Natural killer cell (primary cell): Measurements from ENCODE around the gene PLEKHA1. TPM values are rescaled to one million over a fixed set of nuclear protein-coding genes. Genes with fewer than 3 reads are reported as not detected.

Experiments
- ATAC-seq, 3 donors: fragments of 150-1000 bp in 2 of 3; fragments of 200-7000 bp in 1 of 3; cut with Tn5 transposase; 1 replicate in 1 of 3; 2 replicates in 2 of 3; pipeline ENCODE4 v1.10.0; 2021; ENCODE audit warnings: mild to moderate bottlenecking in 2 of 3, moderate library complexity in 2 of 3
- DNase-seq, 2 donors: peaks; one replicate each; pipeline versions ENCODE4 v3.0.0 to v3.0.0-alpha.2; 2013 to 2021; ENCODE audit warnings: mixed read lengths in 1 of 2
- H3K27ac ChIP-seq: one replicate; pipeline ENCODE4 v1.5.1; 2013; ENCODE audit warnings: mild to moderate bottlenecking, low read length
- H3K27me3 ChIP-seq: one replicate; pipeline ENCODE4 v1.6.1; 2013; ENCODE audit warnings: low read length; ENCODE audit not compliant: control insufficient read depth, insufficient read depth
- H3K36me3 ChIP-seq: one replicate; pipeline ENCODE4 v1.6.1; 2013; ENCODE audit warnings: low read length; ENCODE audit not compliant: control insufficient read depth, insufficient read depth
- H3K4me1 ChIP-seq: one replicate; pipeline ENCODE4 v1.6.1; 2013; ENCODE audit warnings: low read length; ENCODE audit not compliant: control insufficient read depth, insufficient read depth
- H3K4me3 ChIP-seq: one replicate; pipeline ENCODE4 v1.5.1; 2013; ENCODE audit warnings: low read length
- H3K9me3 ChIP-seq: one replicate; pipeline ENCODE4 v1.6.1; 2013; ENCODE audit warnings: low read length; ENCODE audit not compliant: control insufficient read depth, insufficient read depth
- H3K27ac Mint-ChIP-seq, 2 donors: one replicate each; pipeline ENCODE4 v1.8.0; 2022; ENCODE audit warnings: mild to moderate bottlenecking in 2 of 2, mixed read lengths in 2 of 2, moderate library complexity in 1 of 2
- H3K27me3 Mint-ChIP-seq, 2 donors: one replicate each; pipeline ENCODE4 v1.8.0; 2022; ENCODE audit warnings: low read depth in 2 of 2, mixed read lengths in 2 of 2
- H3K36me3 Mint-ChIP-seq: one replicate; pipeline ENCODE4 v1.8.0; 2022; ENCODE audit warnings: mixed read lengths
- H3K4me1 Mint-ChIP-seq, 2 donors: one replicate each; pipeline ENCODE4 v1.8.0; 2022; ENCODE audit warnings: mixed read lengths in 2 of 2
- H3K4me3 Mint-ChIP-seq: one replicate; pipeline ENCODE4 v1.8.0; 2022; ENCODE audit warnings: mild to moderate bottlenecking, moderate library complexity, mixed read lengths
- H3K9me3 Mint-ChIP-seq, 2 donors: one replicate each; pipeline ENCODE4 v1.8.0; 2022; ENCODE audit warnings: mixed read lengths in 2 of 2
- WGBS: methylation state at CpG from one replicate; pipeline ENCODE4 v1.1.7; 2013; ENCODE audit warnings: missing lambda C conversion rate; ENCODE audit not compliant: insufficient coverage; 5-methylcytosine and 5-hydroxymethylcytosine counted together
- intact Hi-C: fragments of 100-400 bp; cut with micrococcal nuclease; formaldehyde crosslinking; loops from one replicate; pipeline ENCODE4 v1.14.2; 2022
- total RNA-seq, 4 donors: library from RNA; stranded (reverse); fragments of 120-200 nt in 1 of 4; gene quantifications; one replicate each; pipeline versions ENCODE4 v1.2.3 to v1.2.4, GENCODE V29; 2013 to 2022
- TF ChIP-seq, protein P1 (sequence below): fragments of 200-600 bp; IDR thresholded peaks from one replicate; pipeline ENCODE4 v1.8.0; 2022; ENCODE audit warnings: antibody characterized with exemption

Gene PLEKHA1
- total RNA-seq, 3 donors from 2014 or later (not counting 1 experiment from before 2014, with no cell fraction given) = 45.9 to 64.6 (median 56.1) TPM

DNA sequence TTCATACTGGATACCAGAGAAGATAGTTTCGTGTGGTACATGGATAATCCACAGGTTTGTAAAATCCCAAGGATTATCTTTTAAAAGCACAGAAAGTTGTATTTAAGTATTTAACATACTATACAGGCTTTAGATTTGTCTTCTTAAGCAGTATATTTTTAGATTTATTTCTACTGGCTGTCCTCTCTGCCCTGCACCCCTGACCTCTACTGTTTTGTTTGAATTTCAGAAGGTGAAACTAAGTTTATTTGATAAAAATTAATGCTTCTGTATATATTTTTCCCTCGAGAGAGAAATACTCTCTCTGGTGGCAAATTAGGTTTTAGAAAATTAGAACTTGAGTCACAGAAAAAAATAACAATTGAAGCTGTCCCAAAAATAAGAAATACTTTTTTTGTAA lies 18.8 kb downstream of the PLEKHA1 start:
- no peak overlapping the region for H3K27ac ChIP-seq
- H3K9me3 Mint-ChIP-seq = no peaks in the 10 kb centered on the region
- WGBS = no CpG with 5 or more reads among the region's 2 CpGs
- no peaks in the 10 kb centered on the region for H3K9me3 ChIP-seq
- H3K4me1 Mint-ChIP-seq = peaks cover 38 to 42% of the 10 kb centered on the region in 2 donors
- H3K4me1 ChIP-seq = no peaks in the 10 kb centered on the region
- no peaks in the 10 kb centered on the region for H3K27me3 Mint-ChIP-seq
- intact Hi-C loops = no loop called here
- H3K36me3 ChIP-seq = peaks cover 42% of the 10 kb centered on the region
- no peak overlapping the region for H3K4me3 Mint-ChIP-seq
- TF ChIP-seq, protein P1, sequence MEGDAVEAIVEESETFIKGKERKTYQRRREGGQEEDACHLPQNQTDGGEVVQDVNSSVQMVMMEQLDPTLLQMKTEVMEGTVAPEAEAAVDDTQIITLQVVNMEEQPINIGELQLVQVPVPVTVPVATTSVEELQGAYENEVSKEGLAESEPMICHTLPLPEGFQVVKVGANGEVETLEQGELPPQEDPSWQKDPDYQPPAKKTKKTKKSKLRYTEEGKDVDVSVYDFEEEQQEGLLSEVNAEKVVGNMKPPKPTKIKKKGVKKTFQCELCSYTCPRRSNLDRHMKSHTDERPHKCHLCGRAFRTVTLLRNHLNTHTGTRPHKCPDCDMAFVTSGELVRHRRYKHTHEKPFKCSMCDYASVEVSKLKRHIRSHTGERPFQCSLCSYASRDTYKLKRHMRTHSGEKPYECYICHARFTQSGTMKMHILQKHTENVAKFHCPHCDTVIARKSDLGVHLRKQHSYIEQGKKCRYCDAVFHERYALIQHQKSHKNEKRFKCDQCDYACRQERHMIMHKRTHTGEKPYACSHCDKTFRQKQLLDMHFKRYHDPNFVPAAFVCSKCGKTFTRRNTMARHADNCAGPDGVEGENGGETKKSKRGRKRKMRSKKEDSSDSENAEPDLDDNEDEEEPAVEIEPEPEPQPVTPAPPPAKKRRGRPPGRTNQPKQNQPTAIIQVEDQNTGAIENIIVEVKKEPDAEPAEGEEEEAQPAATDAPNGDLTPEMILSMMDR = no peak
- peaks cover 12% of the 10 kb centered on the region for H3K36me3 Mint-ChIP-seq
- ATAC-seq = no peak
- H3K27ac Mint-ChIP-seq = no peak overlapping the region
- no peak for DNase-seq
- no peak overlapping the region for H3K4me3 ChIP-seq
- H3K27me3 ChIP-seq = no peaks in the 10 kb centered on the region

DNA sequence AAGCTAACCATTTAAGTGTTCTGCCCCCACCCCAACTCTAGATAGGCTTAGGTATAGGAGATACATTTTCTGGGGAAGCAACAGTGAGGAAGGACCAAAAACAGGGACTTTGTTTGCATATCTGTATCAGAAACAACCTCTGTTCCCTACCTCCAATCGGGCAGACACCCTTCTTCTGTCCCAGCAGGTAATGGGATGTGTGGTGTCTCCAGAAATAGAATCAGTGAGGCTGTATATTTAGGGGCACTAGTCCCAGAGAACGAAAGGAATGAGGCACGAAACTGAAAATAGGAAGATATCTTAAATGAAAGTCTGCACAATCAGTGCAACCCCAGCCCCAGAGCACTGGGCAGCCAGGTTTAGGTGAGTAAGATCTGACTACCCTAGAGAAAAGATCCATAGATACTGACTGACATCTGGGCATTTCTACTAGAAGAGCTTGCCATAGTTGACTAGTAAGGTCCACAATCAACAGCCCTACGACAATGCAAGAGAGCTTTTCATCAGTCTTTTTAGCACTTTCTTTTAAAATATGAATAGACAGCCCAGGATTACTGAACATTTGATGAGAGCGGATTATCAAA lies 28.1 kb downstream of the PLEKHA1 start:
- TF ChIP-seq, protein P1 = no peak
- DNase-seq (no peak), ATAC-seq (no peak)
- H3K27me3 Mint-ChIP-seq = no peaks in the 10 kb centered on the region
- no peaks in the 10 kb centered on the region for H3K9me3 Mint-ChIP-seq
- no peak overlapping the region for H3K27ac Mint-ChIP-seq
- intact Hi-C loops = no loop called here
- H3K4me3 ChIP-seq = no peak overlapping the region
- H3K4me3 Mint-ChIP-seq = no peak overlapping the region
- no peaks in the 10 kb centered on the region for H3K9me3 ChIP-seq
- H3K4me1 Mint-ChIP-seq = peaks cover 23 to 25% of the 10 kb centered on the region in 2 donors
- no peaks in the 10 kb centered on the region for H3K27me3 ChIP-seq
- peaks cover 63% of the 10 kb centered on the region for H3K36me3 ChIP-seq
- H3K27ac ChIP-seq = no peak overlapping the region
- no peaks in the 10 kb centered on the region for H3K36me3 Mint-ChIP-seq
- 92% methylated on average over 5 of the region's 5 CpGs for WGBS
- H3K4me1 ChIP-seq = no peaks in the 10 kb centered on the region

DNA sequence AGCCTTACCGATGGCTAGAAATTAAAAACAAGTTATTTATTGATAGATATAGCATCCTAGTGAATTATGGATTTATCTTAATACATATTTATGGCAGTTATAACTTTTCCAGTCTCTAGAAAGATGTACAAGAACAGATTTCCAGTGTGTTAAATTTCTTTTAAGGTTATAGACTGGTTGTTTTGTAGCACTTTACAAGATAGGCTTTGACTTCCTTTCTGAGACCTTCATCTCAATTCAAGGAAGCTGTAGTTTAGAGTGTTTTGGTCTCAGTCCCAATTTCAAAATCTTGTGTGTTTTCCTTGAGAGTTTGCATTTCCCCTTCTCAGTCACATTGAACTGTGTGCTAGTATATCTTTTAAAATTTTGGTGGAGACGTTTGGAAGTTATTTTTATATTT lies 30.1 kb downstream of the PLEKHA1 start:
- intact Hi-C loops = no loop called here
- Mint-ChIP-seq H3K4me3 (no peak overlapping the region), H3K27me3 (no peaks in the 10 kb centered on the region), H3K27ac (peak overlapping the region in 1 of 2 donors; percentile 79), H3K9me3 (no peaks in the 10 kb centered on the region), H3K36me3 (no peaks in the 10 kb centered on the region), H3K4me1 (peaks cover 28 to 31% of the 10 kb centered on the region in 2 donors)
- no CpG with 5 or more reads among the region's 2 CpGs for WGBS
- no peaks in the 10 kb centered on the region for H3K27me3 ChIP-seq
- no peaks in the 10 kb centered on the region for H3K9me3 ChIP-seq
- H3K27ac ChIP-seq = no peak overlapping the region
- H3K36me3 ChIP-seq = peaks cover 51% of the 10 kb centered on the region
- DNase-seq (peak in 1 of 2 donors; percentile 20), ATAC-seq (no peak)
- H3K4me3 ChIP-seq = no peak overlapping the region
- no peaks in the 10 kb centered on the region for H3K4me1 ChIP-seq
- TF ChIP-seq, protein P1 = no peak
